Gastrocnemius medialis (tissue), 4 donors: ENCODE results near the gene PRTN3.

ENCODE experiments used
- CTCF ChIP-seq, 5 experiments: fragments of 450-650 bp in 3 of 5; fragments of 200-600 bp in 2 of 5; sonication (generic) in 2 of 5; IDR thresholded peaks in 4 of 5; conservative IDR thresholded peaks in 1 of 5; 1 replicate in 4 of 5; 2 replicates in 1 of 5; pipeline ENCODE4 v1.5.1; 2016 to 2019; ENCODE audit warnings: antibody characterized with exemption in 5 of 5, mild to moderate bottlenecking in 3 of 5, moderate library complexity in 3 of 5
- POLR2A ChIP-seq, 2 donors: fragments of 450-650 bp; IDR thresholded peaks; one replicate each; pipeline ENCODE4 v1.6.1; 2017; ENCODE audit warnings: antibody characterized with exemption in 2 of 2, mild to moderate bottlenecking in 2 of 2, moderate library complexity in 2 of 2

GRCh38 chr19:883661-884211 lies 42.9 kb downstream of the PRTN3 start:
- TF ChIP-seq POLR2A (IDR thresholded peaks at IDR 0.05) = no peak
- no peak for TF ChIP-seq CTCF (IDR thresholded peaks at IDR 0.05 in 4 of 5, conservative IDR thresholded peaks at IDR 0.05 in 1 of 5)
